Esophagus squamous epithelium (tissue), 4 donors: Measurements from ENCODE around the gene CTBP1.

ENCODE experiments used
- CTCF ChIP-seq, 6 experiments: fragments of 450-650 bp in 4 of 6; fragments of 200-600 bp in 2 of 6; sonication (generic) in 2 of 6; IDR thresholded peaks; one replicate each; pipeline ENCODE4 v1.5.1; 2016 to 2019; ENCODE audit warnings: antibody characterized with exemption in 6 of 6, mild to moderate bottlenecking in 4 of 6, moderate library complexity in 4 of 6
- POLR2A ChIP-seq, 4 donors: fragments of 450-650 bp; IDR thresholded peaks; one replicate each; pipeline ENCODE4 v1.6.1; 2017; ENCODE audit warnings: antibody characterized with exemption in 4 of 4, mild to moderate bottlenecking in 4 of 4, moderate library complexity in 3 of 4

- TF ChIP-seq CTCF (IDR thresholded peaks at IDR 0.05) (no peak), POLR2A (IDR thresholded peaks at IDR 0.05) (no peak)
These were observed 11.6 kb upstream of the CTBP1 start for GRCh38 chr4:1260418-1261106.
